Common myeloid progenitor, CD34-positive (primary cell): ENCODE data around the gene FBLN1. TPM values are rescaled to one million over a fixed set of nuclear protein-coding genes. Genes with fewer than 3 reads are reported as not detected.

Source experiments
- CTCF ChIA-PET: fragments of 350-600 bp; sonication (Branson Sonifier 250); formaldehyde crosslinking; loops from one replicate; lab custom pipeline; 2021; ENCODE audit warnings: antibody characterized with exemption; lab: Charles Lee
- POLR2A ChIA-PET: fragments of 350-600 bp; sonication (Branson Sonifier 250); formaldehyde crosslinking; loops from one replicate; lab custom pipeline; 2021; ENCODE audit warnings: antibody characterized with exemption; lab: Charles Lee
- DNase-seq, 3 donors: peaks; one replicate each; pipeline versions ENCODE4 v3.0.0 to v3.0.0-alpha.2; 2013
- H3K27ac ChIP-seq, 2 experiments: 1 replicate in 1 of 2; 2 replicates in 1 of 2; pipeline ENCODE4 v1.7.0; 2013; ENCODE audit warnings: inconsistent platforms in 2 of 2, low read length in 2 of 2, mild to moderate bottlenecking in 2 of 2, low read depth in 1 of 2, moderate library complexity in 1 of 2; ENCODE audit not compliant: severe bottlenecking in 2 of 2, insufficient read depth in 1 of 2, poor library complexity in 1 of 2
- H3K27me3 ChIP-seq, 5 experiments: replicated peaks in 2 of 5; 1 replicate in 3 of 5; 2 replicates in 2 of 5; pipeline versions ENCODE4 v1.6.1 to v1.7.0; 2013; ENCODE audit warnings: low read length in 4 of 5, mild to moderate bottlenecking in 2 of 5, moderate library complexity in 2 of 5, inconsistent platforms in 1 of 5; ENCODE audit not compliant: insufficient read depth in 5 of 5, control insufficient read depth in 4 of 5
- H3K36me3 ChIP-seq, 4 experiments: 1 replicate in 2 of 4; 2 replicates in 2 of 4; pipeline versions ENCODE4 v1.6.1 to v1.7.0; 2013; ENCODE audit warnings: low read length in 3 of 4, control low read depth in 1 of 4, mild to moderate bottlenecking in 1 of 4; ENCODE audit not compliant: control insufficient read depth in 4 of 4, insufficient read depth in 4 of 4
- H3K4me1 ChIP-seq, 4 experiments: 1 replicate in 3 of 4; 2 replicates in 1 of 4; pipeline versions ENCODE4 v1.6.1 to v1.7.1; 2013; ENCODE audit warnings: low read length in 3 of 4, mild to moderate bottlenecking in 3 of 4, control low read depth in 1 of 4, inconsistent platforms in 1 of 4, moderate library complexity in 1 of 4; ENCODE audit not compliant: control insufficient read depth in 4 of 4, insufficient read depth in 4 of 4; ENCODE audit errors: control extremely low read depth in 1 of 4
- H3K4me3 ChIP-seq, 7 experiments: 1 replicate in 4 of 7; 2 replicates in 3 of 7; pipeline versions ENCODE4 v1.5.1 to v1.7.0; 2013; ENCODE audit warnings: mild to moderate bottlenecking in 7 of 7, low read length in 6 of 7, moderate library complexity in 6 of 7, inconsistent platforms in 2 of 7, low read depth in 2 of 7, control low read depth in 1 of 7; ENCODE audit not compliant: insufficient read depth in 4 of 7, control insufficient read depth in 1 of 7; ENCODE audit errors: extremely low read depth in 1 of 7
- H3K9me3 ChIP-seq, 5 experiments: 1 replicate in 4 of 5; 2 replicates in 1 of 5; pipeline versions ENCODE4 v1.6.1 to v1.7.1; 2013; ENCODE audit warnings: low read length in 4 of 5, mild to moderate bottlenecking in 2 of 5, inconsistent platforms in 1 of 5, low read depth in 1 of 5, moderate library complexity in 1 of 5; ENCODE audit not compliant: control insufficient read depth in 4 of 5, insufficient read depth in 2 of 5; ENCODE audit errors: control extremely low read depth in 1 of 5
- WGBS: methylation state at CpG from one replicate; pipeline ENCODE4 v1.1.5; 2013; ENCODE audit not compliant: insufficient coverage; 5-methylcytosine and 5-hydroxymethylcytosine counted together
- polyA plus RNA-seq: library from polyadenylated mRNA; unstranded; fragments of 120-200 nt; gene quantifications from one replicate; pipeline ENCODE4 v1.2.1, GENCODE V29; 2013

FBLN1 gene
- 0.05 TPM for polyA plus RNA-seq

- H3K4me1 ChIP-seq = peaks cover 0 to 24% (median 20%) of the 10 kb centered on the region in 4 experiments
- WGBS = 8% methylated on average over 76 of the region's 89 CpGs
- POLR2A ChIA-PET = no interaction called here
- peak within 1 kb of the TSS in 6 of 7 experiments; percentile 8 to 66 (median 40) for H3K4me3 ChIP-seq
- no peak within 1 kb of the TSS for H3K27ac ChIP-seq
- H3K36me3 ChIP-seq = no peaks in the 10 kb centered on the region
- H3K27me3 ChIP-seq = peaks cover 0 to 51% (median 14%) of the 10 kb centered on the region in 5 experiments
- CTCF ChIA-PET = interaction anchor here (1.3 to 1.4 kb wide), 2 partner anchors 10 to 11 kb away, joined by 3 read pairs; no protein-coding TSS in a partner anchor
- DNase-seq = peak in 2 of 3 donors; percentile 7 to 28
- no peaks in the 10 kb centered on the region for H3K9me3 ChIP-seq
Measured at GRCh38 chr22:45502215-45503049, at the start of gene FBLN1. TSS of gene FBLN1 (plus strand) at chr22:45502883. CDS start at chr22:45502986, 103 bp downstream.

- Histone ChIP-seq H3K4me3 (no peak overlapping the region), H3K27me3 (no peaks in the 10 kb centered on the region), H3K27ac (no peak overlapping the region), H3K9me3 (no peaks in the 10 kb centered on the region), H3K4me1 (no peaks in the 10 kb centered on the region), H3K36me3 (no peaks in the 10 kb centered on the region)
- ChIA-PET POLR2A (no interaction called here), CTCF (interaction anchor here (0.8 kb wide), 1 partner anchor 11 kb away, joined by 3 read pairs; no protein-coding TSS in a partner anchor)
- no peak for DNase-seq
- 100% methylated on average over 2 of the region's 6 CpGs for WGBS
Measured at GRCh38 chr22:45453764-45454163, 48.9 kb upstream of the FBLN1 start.

GRCh38 chr22:45454275-45454674 is 48.4 kb upstream of the FBLN1 start:
- DNase-seq = no peak
- POLR2A ChIA-PET = no interaction called here
- H3K27me3 ChIP-seq = no peaks in the 10 kb centered on the region
- no peak overlapping the region for H3K4me3 ChIP-seq
- CTCF ChIA-PET = interaction anchor here (0.8 kb wide), 1 partner anchor 11 kb away, joined by 3 read pairs; no protein-coding TSS in a partner anchor
- no peaks in the 10 kb centered on the region for H3K36me3 ChIP-seq
- H3K4me1 ChIP-seq = no peaks in the 10 kb centered on the region
- H3K27ac ChIP-seq = no peak overlapping the region
- no peaks in the 10 kb centered on the region for H3K9me3 ChIP-seq
- 76% methylated on average over 3 of the region's 4 CpGs for WGBS

GRCh38 chr22:45455212-45455611 is 47.5 kb upstream of the FBLN1 start:
- Histone ChIP-seq H3K9me3 (no peaks in the 10 kb centered on the region), H3K27ac (no peak overlapping the region), H3K36me3 (no peaks in the 10 kb centered on the region), H3K27me3 (peaks cover 0 to 1% (median 0%) of the 10 kb centered on the region in 5 experiments), H3K4me3 (no peak overlapping the region), H3K4me1 (no peaks in the 10 kb centered on the region)
- ChIA-PET POLR2A (no interaction called here), CTCF (no interaction called here)
- DNase-seq = no peak
- 96% methylated on average over 14 of the region's 14 CpGs for WGBS

- Histone ChIP-seq H3K27ac (no peak overlapping the region), H3K4me1 (no peaks in the 10 kb centered on the region), H3K36me3 (no peaks in the 10 kb centered on the region), H3K27me3 (peaks cover 0 to 1% (median 0%) of the 10 kb centered on the region in 5 experiments), H3K9me3 (no peaks in the 10 kb centered on the region), H3K4me3 (no peak overlapping the region)
- CTCF ChIA-PET = interaction anchor here (0.9 to 1.0 kb wide), 2 partner anchors 11 to 23 kb away, joined by 3 to 4 read pairs; no protein-coding TSS in a partner anchor
- no peak for DNase-seq
- POLR2A ChIA-PET = no interaction called here
- no CpG with 5 or more reads among the region's 4 CpGs for WGBS
Measured at GRCh38 chr22:45455621-45456020, 47.1 kb upstream of the FBLN1 start.

GRCh38 chr22:45456811-45457210 is 45.9 kb upstream of the FBLN1 start:
- WGBS = 99% methylated on average over 7 of the region's 8 CpGs
- H3K4me1 ChIP-seq = no peaks in the 10 kb centered on the region
- H3K36me3 ChIP-seq = no peaks in the 10 kb centered on the region
- no peak overlapping the region for H3K4me3 ChIP-seq
- peaks cover 0 to 1% (median 0%) of the 10 kb centered on the region in 5 experiments for H3K27me3 ChIP-seq
- no peak for DNase-seq
- CTCF ChIA-PET = interaction anchor here (0.9 to 1.0 kb wide), 2 partner anchors 12 to 24 kb away, joined by 3 to 4 read pairs; no protein-coding TSS in a partner anchor
- POLR2A ChIA-PET = no interaction called here
- no peaks in the 10 kb centered on the region for H3K9me3 ChIP-seq
- H3K27ac ChIP-seq = no peak overlapping the region

GRCh38 chr22:45458532-45458931 is 44.2 kb upstream of the FBLN1 start:
- ChIA-PET CTCF (no interaction called here), POLR2A (no interaction called here)
- no peak for DNase-seq

More at GRCh38 chr22:45458532-45458931, 44.2 kb upstream of the FBLN1 start:
- H3K9me3 ChIP-seq = no peaks in the 10 kb centered on the region
- H3K36me3 ChIP-seq = no peaks in the 10 kb centered on the region
- 91% methylated on average over 11 of the region's 13 CpGs for WGBS
- H3K4me1 ChIP-seq = no peaks in the 10 kb centered on the region
- peaks cover 0 to 1% (median 0%) of the 10 kb centered on the region in 5 experiments for H3K27me3 ChIP-seq
- H3K27ac ChIP-seq = no peak overlapping the region
- H3K4me3 ChIP-seq = no peak overlapping the region
